Loucy (cell line): ENCODE measurements around the gene SRPX2.

ENCODE experiments used
- CTCF ChIP-seq: fragments of 200-600 bp; sonication (generic); conservative IDR thresholded peaks from 2 replicates; pipeline ENCODE4 v1.5.1; 2014; ENCODE audit warnings: mild to moderate bottlenecking, antibody characterized with exemption, low read length
- EZH2phosphoT487 ChIP-seq: fragments of 200-600 bp; IDR thresholded peaks from 2 replicates; pipeline ENCODE4 v1.6.1; 2018; ENCODE audit warnings: antibody characterized with exemption, mild to moderate bottlenecking, moderate library complexity, borderline replicate concordance

- no peak for TF ChIP-seq CTCF
- TF ChIP-seq EZH2phosphoT487, result no peak
Observed at GRCh38 chrX:100643212-100643611, 787 bp upstream of the SRPX2 start.
